HG02588 (cell line): ENCODE results near the gene RCBTB1.
A peak's percentile ranks its signal among the peaks of the same experiment; 100 is the strongest.
"Not testable (repeated sequence)": the region's sequence is repeated elsewhere in the genome, so short reads cannot be mapped to it uniquely, and the experiment has no call there.

Experiments
- ATAC-seq: cut with Tn5 transposase; IDR thresholded peaks from one replicate; pipeline ENCODE4 v1.9.1; 2021; ENCODE audit warnings: mild to moderate bottlenecking, moderate library complexity; ENCODE audit not compliant: unreplicated experiment

Gene RCBTB1

GRCh38 chr13:49606747-49607648 is 21.6 kb upstream of the RCBTB1 start:
- ATAC-seq = peak; percentile 94

GRCh38 chr13:49604570-49604969 is 19.2 kb upstream of the RCBTB1 start:
- ATAC-seq = no peak

- not testable (repeated sequence) for ATAC-seq
Measured at GRCh38 chr13:49602615-49603014, 17.3 kb upstream of the RCBTB1 start.

GRCh38 chr13:49602005-49602404 is 16.6 kb upstream of the RCBTB1 start:
- no peak for ATAC-seq

- ATAC-seq = no peak
Measured at GRCh38 chr13:49597043-49597641, 11.8 kb upstream of the RCBTB1 start.

- ATAC-seq = no peak
Measured at GRCh38 chr13:49596221-49596620, 10.9 kb upstream of the RCBTB1 start.

GRCh38 chr13:49594576-49594975 is 9.2 kb upstream of the RCBTB1 start:
- no peak for ATAC-seq

- not testable (repeated sequence) for ATAC-seq
Measured at GRCh38 chr13:49593876-49594275, 8.5 kb upstream of the RCBTB1 start.

GRCh38 chr13:49590714-49591113 is 5.4 kb upstream of the RCBTB1 start:
- not testable (repeated sequence) for ATAC-seq

GRCh38 chr13:49587311-49587847 is 2.0 kb upstream of the RCBTB1 start:
- ATAC-seq = no peak

- ATAC-seq = no peak
Measured at GRCh38 chr13:49586717-49587116, 1.4 kb upstream of the RCBTB1 start.

- ATAC-seq = peak; percentile 12
Measured at GRCh38 chr13:49584771-49585182, 581 bp downstream of the RCBTB1 start.

- no peak for ATAC-seq
Measured at GRCh38 chr13:49580980-49581680, 4.2 kb downstream of the RCBTB1 start.

- no peak for ATAC-seq
Measured at GRCh38 chr13:49579501-49579900, 5.9 kb downstream of the RCBTB1 start.

GRCh38 chr13:49571299-49572240 is 13.8 kb downstream of the RCBTB1 start:
- no peak for ATAC-seq

- ATAC-seq = no peak
Measured at GRCh38 chr13:49569993-49570689, 15.2 kb downstream of the RCBTB1 start.

GRCh38 chr13:49567491-49567890 is 17.9 kb downstream of the RCBTB1 start:
- no peak for ATAC-seq

- no peak for ATAC-seq
Measured at GRCh38 chr13:49566461-49566860, 18.9 kb downstream of the RCBTB1 start.

- ATAC-seq = not testable (repeated sequence)
Measured at GRCh38 chr13:49565461-49565860, 19.9 kb downstream of the RCBTB1 start.

- no peak for ATAC-seq
Measured at GRCh38 chr13:49563516-49563915, 21.8 kb downstream of the RCBTB1 start.
